Astrocyte of the hippocampus (primary cell): Measurements from ENCODE around the gene LPO.

Experiments used
- DNase-seq: peaks from one replicate; pipeline ENCODE4 v3.0.0; 2011; ENCODE audit warnings: low read depth, low spot score

LPO gene

GRCh38 chr17:58303971-58304749 is 65.8 kb downstream of the LPO start:
- DNase-seq: peak; percentile 41

DNA sequence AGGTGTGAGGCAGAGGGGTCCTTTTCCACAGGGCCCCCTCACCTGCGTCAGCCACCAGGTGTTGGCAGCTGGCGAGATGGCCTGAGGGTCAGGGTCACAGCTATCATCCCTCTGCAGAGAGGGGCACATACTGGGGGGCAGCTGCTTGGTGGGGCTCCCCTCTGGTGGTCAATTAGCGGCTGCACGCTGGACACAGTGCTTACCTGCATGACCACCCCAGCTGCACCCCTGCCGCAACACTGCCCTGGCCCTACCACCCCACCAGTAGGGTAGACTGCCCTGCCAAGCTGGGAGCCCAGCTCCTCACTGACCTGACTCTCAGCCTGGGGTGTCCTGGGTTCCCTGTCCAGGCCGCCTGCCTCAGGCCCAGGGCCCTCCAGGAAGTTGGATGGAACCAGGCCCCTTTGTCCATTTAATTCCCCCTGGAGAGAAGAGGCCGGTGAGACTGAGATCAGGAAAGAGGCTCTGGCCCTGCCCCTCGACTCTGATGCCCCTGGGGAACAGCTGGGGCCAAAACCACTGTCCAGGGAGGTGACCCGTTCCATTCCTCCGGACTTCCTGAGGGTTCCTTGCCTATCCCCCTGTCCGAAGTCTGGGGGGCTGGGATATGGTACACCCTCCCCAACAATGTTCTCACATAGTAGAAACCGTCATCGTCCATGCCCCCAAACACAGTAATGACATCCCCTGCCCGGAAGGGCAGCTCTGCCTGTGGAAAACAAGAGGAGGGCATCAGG is 66.5 kb downstream of the LPO start:
- DNase-seq: no peak

DNA sequence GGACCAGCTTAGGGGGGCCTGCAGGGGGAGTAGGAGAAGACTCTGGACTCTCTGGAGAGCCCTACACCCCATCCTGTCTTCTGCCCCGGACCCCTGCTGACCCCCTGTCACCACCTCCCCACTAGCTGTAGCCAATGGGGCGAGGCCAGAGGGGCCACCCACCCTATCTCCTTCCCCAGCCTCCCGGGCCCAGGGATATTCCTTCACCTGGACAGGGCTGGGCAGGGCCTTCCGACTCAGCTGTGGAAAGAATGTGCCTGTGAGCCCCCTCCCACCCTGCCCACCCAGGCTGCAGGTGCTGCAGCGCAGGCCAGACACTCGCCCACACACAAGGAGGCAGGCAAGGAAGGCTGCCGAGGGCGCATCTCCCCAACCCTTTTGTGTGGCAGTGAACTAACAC is 67.2 kb downstream of the LPO start:
- no peak for DNase-seq

GRCh38 chr17:58306131-58306951 is 68.0 kb downstream of the LPO start:
- DNase-seq: no peak

DNA sequence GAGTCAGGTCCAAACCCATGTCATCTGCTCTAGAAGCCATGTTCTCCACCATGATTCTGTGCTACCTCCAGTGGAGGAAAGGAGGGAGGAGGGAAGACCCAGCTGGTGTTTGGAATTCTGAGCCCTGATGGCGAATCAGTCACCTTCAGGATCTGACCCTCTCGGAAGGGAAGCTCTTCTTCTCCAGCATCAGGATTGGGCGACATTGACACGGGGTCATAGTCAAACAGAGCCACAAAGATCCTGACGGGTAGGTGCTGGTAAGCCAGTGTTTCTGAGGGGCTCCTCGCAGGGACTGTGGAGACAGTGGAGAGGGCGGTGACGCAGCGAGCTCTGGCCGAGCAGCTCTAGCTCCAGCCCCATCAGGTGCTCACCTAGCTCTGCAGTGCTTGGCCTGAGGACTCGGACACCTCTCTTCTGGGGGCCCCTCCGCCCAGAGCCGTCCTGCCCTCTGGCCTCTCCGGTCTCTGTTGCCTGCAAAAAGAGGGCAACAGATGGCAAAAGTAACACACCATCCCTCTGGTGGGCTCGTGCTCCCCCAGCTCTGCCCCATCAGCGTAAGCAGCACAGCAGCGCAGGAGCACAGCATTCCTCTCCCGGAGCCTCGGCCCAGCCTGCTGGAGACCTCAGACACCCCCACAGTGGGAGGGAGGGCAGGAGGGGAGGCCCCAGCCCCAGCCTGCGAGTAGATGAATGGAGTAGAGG is 69.2 kb downstream of the LPO start:
- DNase-seq: no peak

DNA sequence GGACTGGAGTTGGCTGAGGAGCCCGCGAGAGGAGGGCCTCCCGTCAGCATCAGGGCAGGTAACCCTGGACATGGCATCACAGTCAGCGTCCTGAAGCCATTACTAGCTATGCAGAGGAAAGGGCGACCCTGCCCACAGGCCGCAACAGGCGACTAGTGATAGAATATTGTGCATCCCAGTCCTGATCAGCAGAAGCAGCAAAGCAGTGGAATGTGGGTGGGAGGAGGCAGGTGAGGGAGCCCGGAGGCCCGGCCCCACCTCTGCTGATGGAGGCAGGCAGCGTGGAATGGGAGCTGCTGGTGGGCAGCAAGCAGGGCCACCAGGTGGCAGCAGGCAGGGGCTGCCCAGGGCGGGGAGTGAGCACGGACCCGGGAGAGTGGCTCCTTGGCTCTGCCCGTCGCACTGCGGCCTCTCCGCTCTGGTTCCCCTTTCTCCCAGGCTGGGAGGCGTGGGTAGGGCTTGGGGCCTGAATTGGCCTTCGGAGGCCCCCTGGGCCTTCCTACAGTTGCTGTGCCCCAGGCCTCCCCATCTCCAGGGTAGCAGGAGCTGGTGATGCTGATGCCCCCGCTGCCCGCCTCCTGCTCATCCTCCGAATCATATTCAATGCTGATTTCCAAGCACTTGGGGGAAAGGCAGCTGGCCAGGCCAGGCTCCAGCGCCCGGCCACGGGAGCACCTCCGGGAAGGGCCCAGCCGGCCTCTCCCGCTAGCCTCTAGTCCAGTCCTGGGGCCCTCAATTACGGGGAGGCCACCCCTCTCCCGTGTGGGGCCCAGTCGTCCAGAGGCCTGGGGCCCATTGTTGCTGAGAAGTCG is 70.0 kb downstream of the LPO start:
- peak; percentile 21 for DNase-seq

GRCh38 chr17:58308985-58309917 is 70.9 kb downstream of the LPO start:
- DNase-seq: no peak

DNA sequence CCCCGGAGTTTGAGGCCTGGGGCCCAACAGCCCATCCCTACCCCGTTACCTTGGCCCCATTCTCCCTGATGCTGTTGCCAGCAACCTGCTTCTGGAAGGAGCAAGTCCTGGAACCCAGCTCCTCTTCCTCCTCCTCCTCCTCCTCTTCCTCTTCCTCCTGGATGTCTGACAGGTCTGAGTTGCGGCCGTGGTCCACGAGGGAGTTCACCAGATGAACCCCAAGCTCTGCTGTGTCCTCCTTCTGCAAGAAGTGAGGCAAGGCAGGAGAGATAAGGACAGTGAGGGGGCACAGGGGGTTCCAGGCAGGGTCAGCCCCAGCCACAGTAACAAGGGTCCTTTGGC is 71.5 kb downstream of the LPO start:
- DNase-seq: no peak

DNA sequence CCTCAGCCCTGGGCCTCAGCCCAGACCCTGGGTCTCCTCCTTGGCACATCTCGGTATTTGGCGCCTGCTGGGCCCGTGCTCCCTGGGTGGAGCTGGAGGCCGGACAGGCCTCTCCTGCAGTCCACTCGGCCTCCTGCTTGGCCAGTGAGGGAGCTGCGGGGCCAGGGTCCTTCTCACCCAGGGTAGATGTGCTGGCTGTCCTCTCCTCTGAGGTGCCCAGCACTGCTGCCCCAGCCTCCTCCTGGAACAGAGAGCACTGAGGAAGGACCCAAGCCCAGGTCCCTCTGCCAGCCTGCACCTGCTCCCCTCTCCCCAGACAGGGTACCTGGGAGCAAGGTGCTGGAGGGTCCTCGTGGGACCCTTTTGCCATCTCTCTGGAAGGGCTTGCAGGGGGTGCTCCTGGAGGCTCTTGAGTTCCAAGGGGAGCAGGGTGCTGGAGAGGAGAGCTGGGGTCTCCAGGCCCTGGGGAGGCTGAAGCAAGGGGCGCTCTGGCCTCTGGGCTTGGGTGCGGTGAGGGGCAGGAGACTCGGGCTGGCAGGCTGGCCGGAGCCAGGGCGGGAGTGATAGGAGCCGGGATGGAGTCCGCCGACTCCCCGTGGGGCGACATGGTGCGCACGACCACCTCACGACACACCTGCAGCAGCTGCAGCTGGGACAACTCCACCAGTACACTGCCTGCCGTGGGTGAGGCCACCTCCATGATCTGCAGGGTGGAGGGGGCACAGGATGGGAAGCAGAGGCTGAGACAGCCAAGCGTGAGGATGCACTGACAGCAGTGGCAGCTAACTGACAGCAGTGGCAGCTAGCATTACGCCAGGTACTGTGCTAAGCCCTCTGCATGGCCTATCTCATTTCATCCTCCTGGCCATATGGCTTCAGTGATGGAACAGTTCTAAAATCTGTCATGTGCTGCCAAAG is 72.4 kb downstream of the LPO start:
- DNase-seq: no peak

GRCh38 chr17:58311429-58311894 is 73.1 kb downstream of the LPO start:
- no peak for DNase-seq

- DNase-seq: no peak
Measured at GRCh38 chr17:58312021-58312630, 73.7 kb downstream of the LPO start.

DNA sequence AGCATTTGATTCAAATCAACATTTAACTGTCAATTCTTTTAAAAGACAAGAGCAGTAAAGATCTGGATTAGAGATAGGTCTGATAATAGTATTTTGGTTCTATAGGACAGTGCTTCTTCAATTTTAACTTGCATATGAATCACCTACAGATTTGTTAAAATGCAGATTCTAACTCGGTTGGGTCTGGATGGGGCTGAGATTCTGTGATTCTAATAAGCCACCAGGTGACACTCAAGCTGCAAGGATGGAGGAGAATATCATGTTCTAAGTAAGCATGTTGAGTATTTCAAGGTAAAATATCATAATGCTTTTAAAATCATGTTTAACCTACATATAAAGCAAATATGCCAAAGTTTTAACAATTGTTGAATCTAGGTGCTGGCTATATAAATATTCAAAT is 74.4 kb downstream of the LPO start:
- no peak for DNase-seq

DNA sequence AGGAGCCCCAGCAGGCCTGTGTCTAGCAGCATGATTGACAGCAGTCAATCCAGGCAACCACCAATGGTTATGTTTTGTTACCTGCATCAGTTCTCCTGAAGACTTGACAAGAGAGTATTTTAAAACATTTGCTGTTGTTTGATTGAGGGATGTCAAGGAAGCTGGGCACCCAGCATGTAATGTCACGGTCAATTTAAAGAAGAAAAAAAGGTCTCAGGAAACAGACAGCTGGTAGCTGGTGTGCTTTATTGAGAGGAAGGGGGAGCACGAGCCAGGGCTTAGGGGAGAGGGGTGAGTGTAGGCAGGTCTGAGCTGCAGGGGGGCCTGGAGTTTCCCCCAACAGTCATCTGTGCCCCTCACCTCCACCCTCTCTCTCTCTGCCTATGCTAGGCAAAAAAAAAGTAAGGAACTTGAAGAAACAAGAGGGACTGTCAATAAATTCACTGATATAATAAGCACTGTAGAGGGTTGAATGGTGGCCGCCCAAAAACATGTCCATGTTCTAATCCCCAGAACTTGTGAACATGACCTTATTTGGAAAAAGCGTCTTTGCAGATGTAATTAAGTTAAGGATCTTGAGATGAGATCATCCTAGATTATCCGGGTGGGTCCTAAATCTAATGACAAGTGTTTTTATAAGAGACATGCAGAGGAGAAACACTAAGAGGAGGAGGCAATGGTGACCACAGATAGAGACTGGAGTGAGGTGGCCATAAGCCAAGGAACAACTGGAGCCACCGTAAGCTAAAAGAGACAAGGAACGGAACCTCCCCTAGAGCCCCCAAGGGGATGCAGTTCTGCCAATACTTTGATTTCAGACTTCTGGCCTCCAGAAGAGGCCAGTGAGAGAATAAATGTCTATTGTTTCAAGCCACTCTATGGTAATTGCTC is 75.7 kb downstream of the LPO start:
- no peak for DNase-seq

DNA sequence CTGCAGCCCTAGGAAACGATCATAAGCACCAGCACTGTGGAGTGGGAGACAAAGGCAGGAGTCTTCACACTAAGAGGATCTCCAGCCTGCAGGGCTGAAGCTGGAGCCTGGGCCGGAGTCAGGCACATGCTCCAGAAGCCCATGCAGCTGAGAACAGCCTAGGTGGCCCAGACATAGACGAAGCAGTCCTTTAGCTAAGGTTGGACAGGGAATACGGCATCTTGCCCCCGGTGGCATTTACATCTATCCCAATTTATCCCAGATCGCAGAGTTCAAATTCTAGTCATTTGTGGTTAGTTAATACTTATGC is 76.3 kb downstream of the LPO start:
- DNase-seq: no peak

DNA sequence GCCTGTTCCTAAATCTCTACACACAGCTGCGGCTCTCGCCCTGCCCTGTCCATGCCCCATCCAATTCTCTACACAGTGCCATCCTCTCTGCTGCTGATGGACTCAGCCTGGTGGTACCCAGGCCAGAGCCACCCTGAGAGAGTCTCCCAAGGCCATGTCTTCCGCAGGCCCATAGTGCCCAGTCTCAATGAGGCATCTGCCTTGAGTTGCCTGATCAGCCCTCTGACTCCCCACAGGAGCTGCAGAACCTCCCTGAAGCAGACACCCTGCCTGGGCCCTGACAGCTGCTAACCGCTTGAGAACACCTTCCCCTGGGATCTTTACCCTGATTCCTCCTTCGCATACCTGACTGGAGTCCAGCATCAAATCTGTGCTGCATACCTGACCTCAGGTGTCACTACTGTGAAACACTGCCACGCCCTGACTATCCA is 76.9 kb downstream of the LPO start:
- no peak for DNase-seq

DNA sequence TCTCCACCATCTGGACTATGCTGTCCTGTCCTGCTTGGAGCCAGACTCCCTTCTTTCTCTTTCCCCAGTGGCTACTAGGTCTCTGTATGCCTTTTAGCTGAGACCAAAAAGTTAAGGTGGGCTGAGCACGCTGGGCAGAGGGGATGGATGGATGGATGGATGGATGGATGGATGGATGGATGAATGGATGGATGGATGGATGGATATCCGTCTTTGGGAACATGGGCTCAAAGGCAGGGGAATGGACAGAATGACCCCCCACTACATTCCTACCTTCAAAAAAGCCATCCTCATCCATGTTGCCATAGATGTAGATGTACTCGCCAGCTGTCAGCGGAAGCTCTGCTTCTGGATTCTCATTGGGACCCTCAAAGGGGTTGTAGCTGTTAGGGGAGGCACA is 77.4 kb downstream of the LPO start:
- DNase-seq: no peak

DNA sequence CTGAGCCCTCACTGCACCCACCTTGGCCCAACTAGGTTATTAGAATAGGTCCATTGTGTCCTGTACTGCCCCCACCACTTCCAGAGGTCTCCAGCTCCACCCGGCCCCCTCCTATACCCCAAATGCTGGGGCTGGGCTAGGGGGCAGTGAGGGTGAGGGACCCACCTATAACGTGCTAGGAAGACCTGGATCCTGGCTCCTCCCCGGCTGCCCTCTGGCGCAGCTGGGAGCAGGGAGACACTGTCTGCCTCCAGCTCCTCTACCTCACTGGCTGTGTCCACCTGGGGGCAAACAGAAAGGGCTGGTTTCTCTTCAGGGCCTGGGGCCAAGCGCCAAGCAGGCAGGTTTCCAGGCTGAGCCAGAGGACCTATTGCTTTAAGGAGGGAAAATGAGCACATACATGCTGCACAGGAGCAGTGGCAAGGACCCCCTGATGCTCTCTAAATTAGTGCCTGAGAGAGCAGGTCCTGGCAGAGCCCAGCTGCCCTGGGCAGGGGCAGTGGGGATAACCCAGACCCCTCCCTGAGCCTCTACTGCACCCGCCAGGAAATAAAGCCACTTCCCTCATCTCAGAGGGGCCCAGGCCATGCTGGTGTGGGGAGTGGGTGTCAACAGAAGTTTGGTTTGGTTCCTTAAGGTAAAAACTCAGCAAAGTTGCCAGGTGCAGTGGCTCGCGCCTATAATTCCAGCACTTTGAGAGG is 78.0 kb downstream of the LPO start:
- DNase-seq: no peak
